ENCODE results near the gene C5orf58.
"Not testable (repeated sequence)": the region's sequence is repeated elsewhere in the genome, so short reads cannot be mapped to it uniquely, and the experiment has no call there.

C5orf58 gene

DNA sequence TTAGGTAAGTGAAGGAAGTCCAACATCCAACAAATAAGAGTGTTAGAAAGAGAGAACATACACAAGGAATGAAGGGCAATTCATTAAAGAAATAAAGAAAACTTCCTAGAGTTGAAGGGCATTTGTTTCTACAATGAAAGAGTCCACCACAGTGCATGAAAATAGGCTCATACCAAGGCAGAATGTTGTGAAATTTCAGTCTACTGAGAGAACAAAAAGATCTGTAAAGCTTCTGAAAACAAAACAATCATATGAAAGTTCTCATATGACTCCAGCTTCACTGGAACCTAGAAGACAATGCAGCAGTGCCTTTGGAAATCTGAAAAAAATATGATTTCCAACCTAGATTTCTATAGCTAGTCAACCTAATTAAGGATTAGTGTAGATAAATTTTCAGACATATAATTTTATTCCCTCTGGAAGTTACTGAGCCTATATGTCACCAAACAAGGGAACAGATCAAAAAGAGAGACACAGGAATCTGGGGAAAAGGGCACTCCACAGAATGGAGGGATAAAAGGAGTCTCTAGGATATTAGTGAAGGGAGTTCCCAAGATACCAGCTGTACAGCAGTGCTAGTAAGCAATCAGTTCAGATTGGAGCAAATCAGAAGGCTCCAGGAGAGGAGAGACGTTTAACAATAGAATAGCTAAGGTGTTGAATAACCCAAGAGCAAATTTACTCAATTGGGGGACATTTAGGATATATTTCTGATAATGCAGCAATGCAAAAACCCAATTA, 5.8 kb downstream of the C5orf58 start:
- ATAC-seq (no peak), DNase-seq (ENCODE audit: low spot score in 2 of 2) (peak in 1 of 2 donors; percentile 26)
- Mint-ChIP-seq H3K4me3 (no peak overlapping the region), H3K36me3 (peaks cover 11% of the 10 kb centered on the region), H3K9me3 (no peaks in the 10 kb centered on the region), H3K4me1 (no peaks in the 10 kb centered on the region), H3K27ac (peak overlapping the region; percentile 29)

GRCh38 chr5:170245436-170245835, 12.7 kb downstream of the C5orf58 start:
- DNase-seq (ENCODE audit: low spot score in 2 of 2), result peak in 1 of 2 donors; percentile 32
- not testable (repeated sequence) for ATAC-seq, H3K4me3 Mint-ChIP-seq, H3K9me3 Mint-ChIP-seq, H3K4me1 Mint-ChIP-seq
- peaks cover 61% of the 10 kb centered on the region for H3K36me3 Mint-ChIP-seq
- H3K27ac Mint-ChIP-seq, result peak overlapping the region; percentile 52

DNA sequence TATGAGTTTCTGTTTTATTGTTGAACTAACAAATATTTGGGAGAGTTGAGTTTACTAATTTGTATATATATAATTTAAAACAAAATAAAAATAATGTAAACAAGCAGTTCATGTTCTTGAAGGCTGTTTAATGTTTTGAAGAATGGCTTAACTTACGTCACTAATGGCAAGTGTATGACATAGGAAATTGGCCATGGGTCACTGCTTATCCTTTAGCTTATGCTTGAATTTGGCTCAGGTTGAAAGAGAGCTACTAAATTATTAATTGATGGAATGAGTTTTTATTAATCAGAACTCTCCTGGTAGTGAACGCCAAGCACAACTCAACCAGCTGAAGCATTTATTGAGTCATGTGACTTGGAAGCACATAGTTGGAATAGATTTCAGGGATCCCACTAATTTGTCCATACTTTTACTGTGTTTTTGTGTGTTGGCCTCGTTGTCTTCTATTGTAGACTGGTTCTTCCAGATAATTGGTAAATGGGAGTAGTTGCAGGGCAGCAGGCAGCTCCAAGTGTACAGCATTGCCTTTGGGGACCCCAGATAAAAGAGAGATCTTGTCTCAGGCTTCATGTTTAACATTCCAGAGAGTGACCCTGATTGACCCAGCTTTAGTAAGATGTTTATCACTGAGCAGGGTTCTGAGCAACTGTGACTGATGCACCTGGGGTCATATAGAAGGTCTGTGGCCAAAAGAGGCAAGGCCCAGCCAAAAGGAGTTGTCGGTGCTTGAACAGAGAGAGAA, 13.5 kb downstream of the C5orf58 start:
- Mint-ChIP-seq H3K9me3 (peaks cover 2% of the 10 kb centered on the region), H3K36me3 (peaks cover 70% of the 10 kb centered on the region), H3K4me3 (no peak overlapping the region), H3K27ac (peak overlapping the region; percentile 52), H3K4me1 (peaks cover 6% of the 10 kb centered on the region)
- no peak for ATAC-seq
- peak in 1 of 2 donors; percentile 23 for DNase-seq (ENCODE audit: low spot score in 2 of 2)

DNA sequence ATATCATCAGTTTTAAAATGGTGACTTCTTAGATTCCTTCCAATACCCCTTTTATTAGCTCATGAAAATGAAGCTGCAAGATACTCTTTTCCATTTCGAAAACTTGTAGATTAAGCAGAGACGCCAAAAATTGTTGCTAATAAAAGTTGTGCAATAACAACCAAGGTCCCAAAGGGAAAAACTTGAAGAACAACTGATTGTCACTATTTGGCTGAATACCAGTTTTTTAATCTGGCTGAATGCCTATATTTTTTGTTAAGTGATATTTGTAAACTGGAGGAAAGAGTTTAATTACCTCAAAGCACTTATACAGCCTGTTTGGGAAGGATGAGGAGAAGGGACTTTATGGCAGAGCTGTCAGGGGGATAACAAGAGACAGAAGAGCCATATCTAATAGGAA, 14.6 kb downstream of the C5orf58 start:
- peaks cover 81% of the 10 kb centered on the region for H3K36me3 Mint-ChIP-seq

GRCh38 chr5:170248172-170248930, 15.6 kb downstream of the C5orf58 start:
- H3K27ac Mint-ChIP-seq, result no peak overlapping the region
- DNase-seq (ENCODE audit: low spot score in 2 of 2), result peak in 1 of 2 donors; percentile 36
- no peak overlapping the region for H3K4me3 Mint-ChIP-seq
- peaks cover 2% of the 10 kb centered on the region for H3K9me3 Mint-ChIP-seq
- ATAC-seq, result no peak
- H3K4me1 Mint-ChIP-seq, result peaks cover 6% of the 10 kb centered on the region
- H3K36me3 Mint-ChIP-seq, result peaks cover 91% of the 10 kb centered on the region

More for the DNA sequence above, 14.6 kb downstream of the C5orf58 start:
- Mint-ChIP-seq H3K4me1 (peaks cover 6% of the 10 kb centered on the region), H3K4me3 (no peak overlapping the region), H3K9me3 (peaks cover 2% of the 10 kb centered on the region), H3K27ac (peak overlapping the region; percentile 84)
- ATAC-seq (no peak), DNase-seq (ENCODE audit: low spot score in 2 of 2) (no peak)

DNA sequence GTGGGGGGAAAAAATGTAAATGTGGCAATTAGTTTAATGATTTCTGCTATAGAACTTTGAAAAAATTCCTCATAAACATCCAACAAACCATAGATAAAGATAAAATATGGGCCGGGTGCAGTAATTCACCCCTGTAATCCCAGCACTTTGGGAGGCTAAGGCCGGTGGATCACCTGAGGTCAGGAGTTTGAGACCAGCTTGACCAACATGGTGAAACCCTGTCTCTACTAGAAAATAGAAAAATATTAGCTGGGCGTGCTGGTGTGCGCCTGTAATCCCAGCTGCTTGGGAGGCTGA, 16.1 kb downstream of the C5orf58 start:
- H3K4me3 Mint-ChIP-seq, ATAC-seq, H3K9me3 Mint-ChIP-seq, H3K27ac Mint-ChIP-seq: not testable (repeated sequence)
- H3K4me1 Mint-ChIP-seq, result peaks cover 10% of the 10 kb centered on the region
- peaks cover 96% of the 10 kb centered on the region for H3K36me3 Mint-ChIP-seq
- DNase-seq (ENCODE audit: low spot score in 2 of 2), result peak in 1 of 2 donors; percentile 12

DNA sequence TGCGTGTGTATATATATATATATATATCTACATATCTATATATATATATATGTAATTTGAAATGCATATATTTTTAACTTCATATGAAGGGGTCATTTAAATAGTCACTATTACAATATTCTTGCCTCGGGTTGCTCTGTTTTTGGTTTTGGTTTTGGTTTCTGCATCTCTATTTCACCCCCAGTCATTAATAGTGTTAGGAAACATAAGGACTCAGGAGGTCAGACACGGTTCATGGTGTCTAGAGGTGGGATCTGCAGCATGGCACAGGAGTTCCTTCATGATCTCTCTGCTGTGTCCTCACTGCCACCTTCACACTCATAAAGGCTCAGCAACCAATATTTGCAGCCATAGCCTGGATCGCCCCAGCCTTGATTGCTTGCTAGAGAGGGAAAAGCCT, 16.6 kb downstream of the C5orf58 start:
- no peak overlapping the region for H3K27ac Mint-ChIP-seq

DNA sequence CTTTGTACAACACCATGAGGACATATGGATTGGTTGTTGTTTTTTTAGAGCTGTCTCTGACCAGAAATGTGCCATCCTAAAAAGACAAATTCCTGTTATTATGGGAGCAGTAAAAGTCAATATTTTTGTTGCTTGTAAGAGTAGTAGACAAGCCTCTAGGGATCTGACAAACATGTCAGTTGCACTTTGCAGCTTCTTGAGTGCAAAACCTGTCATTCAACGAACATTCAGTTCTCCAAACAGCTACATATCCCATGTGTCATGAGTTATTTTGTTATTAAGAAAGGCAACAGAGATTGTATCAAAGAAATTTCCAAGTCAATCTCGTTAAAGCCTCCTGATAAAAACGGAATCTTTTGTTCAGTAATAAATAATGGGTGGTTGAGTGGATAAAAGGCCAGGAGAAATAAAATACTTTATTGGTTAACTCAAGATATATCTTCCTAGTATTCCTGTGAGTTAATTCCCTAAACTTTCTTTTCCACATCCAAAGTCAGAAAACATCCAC, 18.1 kb downstream of the C5orf58 start:
- no peaks in the 10 kb centered on the region for H3K9me3 Mint-ChIP-seq
- H3K27ac Mint-ChIP-seq, result peak overlapping the region; percentile 56
- no peak overlapping the region for H3K4me3 Mint-ChIP-seq
- H3K36me3 Mint-ChIP-seq, result peaks cover 100% of the 10 kb centered on the region
- ATAC-seq, result no peak
- peaks cover 28% of the 10 kb centered on the region for H3K4me1 Mint-ChIP-seq
- no peak for DNase-seq (ENCODE audit: low spot score in 2 of 2)

More for the DNA sequence above, 16.6 kb downstream of the C5orf58 start:
- Mint-ChIP-seq H3K9me3 (peaks cover 1% of the 10 kb centered on the region), H3K4me3 (no peak overlapping the region), H3K4me1 (peaks cover 15% of the 10 kb centered on the region), H3K36me3 (peaks cover 100% of the 10 kb centered on the region)
- DNase-seq (ENCODE audit: low spot score in 2 of 2) (no peak), ATAC-seq (no peak)

DNA sequence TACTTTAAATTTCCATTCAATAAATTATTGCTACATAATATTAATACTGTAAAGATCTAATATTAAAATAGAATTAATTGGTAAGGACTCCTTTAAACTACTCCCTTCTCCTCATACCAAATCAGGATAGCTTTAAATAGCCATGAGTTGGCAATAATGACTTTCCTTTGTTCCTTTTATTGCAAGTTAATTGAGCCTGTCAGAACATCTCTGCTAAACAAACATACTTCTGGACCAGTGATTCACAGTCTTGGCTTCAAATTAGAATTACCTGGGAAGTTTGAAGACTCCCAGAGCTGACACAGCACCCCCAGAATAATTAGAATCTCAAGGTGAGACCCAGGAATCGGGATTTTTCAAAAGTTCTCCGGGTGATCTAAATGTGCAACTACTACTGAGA, 18.7 kb downstream of the C5orf58 start:
- no peak for DNase-seq (ENCODE audit: low spot score in 2 of 2)

DNA sequence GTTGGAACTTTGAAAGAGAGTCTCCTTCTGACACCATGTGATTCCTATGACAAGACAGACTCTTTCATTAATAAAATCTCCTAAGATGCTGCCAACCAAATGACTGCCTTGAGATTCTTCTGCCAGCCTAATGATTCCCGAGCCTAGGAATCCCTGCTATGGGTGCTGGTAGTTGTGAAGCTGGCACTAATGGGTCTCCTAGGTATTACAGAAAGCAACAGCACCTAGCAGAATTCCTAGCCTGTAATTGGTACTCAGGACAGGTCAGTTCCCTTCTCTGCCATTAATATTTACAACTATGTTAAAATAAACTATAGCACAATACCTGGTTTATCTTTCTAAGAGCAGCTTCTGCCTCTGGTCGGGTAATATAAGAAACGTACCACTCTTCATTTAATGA, 19.3 kb downstream of the C5orf58 start:
- ATAC-seq (no peak), DNase-seq (ENCODE audit: low spot score in 2 of 2) (no peak)
- peaks cover 100% of the 10 kb centered on the region for H3K36me3 Mint-ChIP-seq
- H3K27ac Mint-ChIP-seq, result peak overlapping the region; percentile 56
- no peaks in the 10 kb centered on the region for H3K9me3 Mint-ChIP-seq
- peaks cover 40% of the 10 kb centered on the region for H3K4me1 Mint-ChIP-seq
- H3K4me3 Mint-ChIP-seq, result no peak overlapping the region

More for the DNA sequence above, 18.7 kb downstream of the C5orf58 start:
- Mint-ChIP-seq H3K4me1 (peaks cover 34% of the 10 kb centered on the region), H3K9me3 (no peaks in the 10 kb centered on the region), H3K4me3 (no peak overlapping the region), H3K36me3 (peaks cover 100% of the 10 kb centered on the region), H3K27ac (peak overlapping the region; percentile 56)
- no peak for ATAC-seq

- H3K9me3 Mint-ChIP-seq, result no peaks in the 10 kb centered on the region
- ATAC-seq (no peak), DNase-seq (ENCODE audit: low spot score in 2 of 2) (no peak)
- peak overlapping the region; percentile 61 for H3K27ac Mint-ChIP-seq
- H3K4me3 Mint-ChIP-seq, result no peak overlapping the region
- peaks cover 43% of the 10 kb centered on the region for H3K4me1 Mint-ChIP-seq
- H3K36me3 Mint-ChIP-seq, result peaks cover 100% of the 10 kb centered on the region
These were observed 20.1 kb downstream of the C5orf58 start for GRCh38 chr5:170252720-170253350.

DNA sequence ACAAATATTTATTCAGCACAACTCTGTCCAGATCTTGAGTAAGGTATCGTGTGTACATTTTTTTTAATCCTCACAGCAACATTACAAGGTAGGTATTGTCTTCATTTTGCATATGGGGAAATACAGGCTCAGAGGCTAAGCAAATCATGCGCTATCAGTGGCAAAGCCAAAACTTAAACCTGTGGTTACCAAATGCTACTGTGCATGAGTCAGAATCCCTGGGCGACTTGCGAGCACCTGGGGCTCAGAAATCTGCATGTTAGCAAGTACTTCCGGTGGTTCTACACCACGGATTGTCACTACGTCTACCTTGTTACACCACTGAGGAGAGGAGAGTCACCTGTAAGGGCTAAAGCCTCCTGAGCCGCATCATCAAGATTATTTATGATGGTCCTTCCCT, 21.3 kb downstream of the C5orf58 start:
- peaks cover 100% of the 10 kb centered on the region for H3K36me3 Mint-ChIP-seq
- ATAC-seq (peak; percentile 98), DNase-seq (ENCODE audit: low spot score in 2 of 2) (no peak)
- H3K27ac Mint-ChIP-seq, result peak overlapping the region; percentile 61
- H3K4me3 Mint-ChIP-seq, result no peak overlapping the region
- no peaks in the 10 kb centered on the region for H3K9me3 Mint-ChIP-seq
- peaks cover 43% of the 10 kb centered on the region for H3K4me1 Mint-ChIP-seq

GRCh38 chr5:170256571-170256970, 23.8 kb downstream of the C5orf58 start:
- H3K36me3 Mint-ChIP-seq, result peaks cover 100% of the 10 kb centered on the region
- peak overlapping the region; percentile 93 for H3K27ac Mint-ChIP-seq
- DNase-seq (ENCODE audit: low spot score in 2 of 2), result peak in 1 of 2 donors; percentile 38
- peaks cover 44% of the 10 kb centered on the region for H3K4me1 Mint-ChIP-seq
- no peaks in the 10 kb centered on the region for H3K9me3 Mint-ChIP-seq
- no peak for ATAC-seq
- no peak overlapping the region for H3K4me3 Mint-ChIP-seq

DNA sequence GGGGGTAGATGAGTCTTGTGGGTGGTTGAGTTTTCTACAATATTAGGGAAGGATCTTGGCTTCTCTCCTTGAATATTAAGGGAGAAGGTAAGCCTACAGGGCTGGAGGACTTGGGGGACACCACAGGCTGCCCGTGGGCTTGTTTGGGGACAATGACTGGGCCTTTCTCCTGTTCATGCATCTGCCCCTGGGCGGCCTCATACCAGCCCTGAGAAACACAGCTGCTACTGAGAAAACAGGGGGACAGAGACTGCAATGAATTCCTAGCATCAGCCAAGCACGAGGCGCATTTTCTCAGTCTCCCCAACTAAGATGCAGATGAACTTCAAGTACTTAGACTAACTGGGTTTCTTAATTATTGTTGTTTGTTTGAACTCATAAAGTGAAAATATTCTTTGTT, 24.6 kb downstream of the C5orf58 start:
- peaks cover 49% of the 10 kb centered on the region for H3K4me1 Mint-ChIP-seq
- no peak for ATAC-seq
- DNase-seq (ENCODE audit: low spot score in 2 of 2), result no peak
- no peaks in the 10 kb centered on the region for H3K9me3 Mint-ChIP-seq
- H3K4me3 Mint-ChIP-seq, result no peak overlapping the region
- H3K36me3 Mint-ChIP-seq, result peaks cover 100% of the 10 kb centered on the region
- H3K27ac Mint-ChIP-seq, result peak overlapping the region; percentile 93

GRCh38 chr5:170261528-170262043, 28.8 kb downstream of the C5orf58 start:
- Mint-ChIP-seq H3K4me1 (peaks cover 48% of the 10 kb centered on the region), H3K9me3 (no peaks in the 10 kb centered on the region), H3K36me3 (peaks cover 100% of the 10 kb centered on the region), H3K27ac (peak overlapping the region; percentile 93), H3K4me3 (no peak overlapping the region)
- DNase-seq (ENCODE audit: low spot score in 2 of 2) (peak in 1 of 2 donors; percentile 32), ATAC-seq (no peak)
